Measurements from ENCODE around the gene TENM3.
A peak's percentile ranks its signal among the peaks of the same experiment; 100 is the strongest.
"Not testable (repeated sequence)": the region's sequence is repeated elsewhere in the genome, so short reads cannot be mapped to it uniquely, and the experiment has no call there.

Gene TENM3

DNA sequence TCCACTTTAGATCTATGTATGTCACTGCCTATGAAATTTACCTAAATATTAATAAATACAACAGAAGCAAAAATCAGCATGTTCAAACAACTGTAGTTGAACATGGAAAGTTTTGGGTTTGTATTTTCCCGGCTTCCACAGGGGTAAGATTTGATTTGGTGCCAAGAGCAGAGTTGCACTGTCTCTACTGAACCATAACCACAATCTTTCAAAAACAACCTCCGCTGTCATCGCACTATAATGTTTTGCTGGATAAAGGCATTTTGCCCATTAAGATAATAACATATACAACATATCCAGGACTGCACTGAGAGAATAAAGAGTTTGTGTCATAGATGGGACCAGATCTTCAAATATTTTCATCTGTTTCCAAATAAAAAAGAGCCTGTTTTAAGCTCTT, 94.9 kb downstream of the TENM3 start:
- no peak for DNase-seq (ENCODE audit: low spot score)

DNA sequence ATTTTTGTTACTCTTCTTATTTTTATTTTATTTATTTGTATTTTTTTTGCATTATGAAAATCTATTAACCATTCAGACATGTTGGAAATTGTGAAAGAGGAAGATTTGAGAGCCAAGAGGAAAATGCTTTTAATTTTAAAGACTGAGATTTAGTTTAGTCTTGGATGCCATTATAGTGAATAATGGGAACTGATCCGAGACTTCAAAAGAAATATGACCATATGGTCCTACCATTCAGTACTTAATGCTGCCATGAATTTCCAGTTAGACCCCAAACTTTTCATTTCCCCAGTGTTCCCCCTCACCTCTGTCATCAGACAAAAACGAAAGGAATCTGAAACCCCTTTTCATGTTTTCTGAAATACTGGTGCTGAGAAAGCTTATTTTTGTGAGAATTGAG, 95.5 kb downstream of the TENM3 start:
- DNase-seq (ENCODE audit: low spot score) = no peak

DNA sequence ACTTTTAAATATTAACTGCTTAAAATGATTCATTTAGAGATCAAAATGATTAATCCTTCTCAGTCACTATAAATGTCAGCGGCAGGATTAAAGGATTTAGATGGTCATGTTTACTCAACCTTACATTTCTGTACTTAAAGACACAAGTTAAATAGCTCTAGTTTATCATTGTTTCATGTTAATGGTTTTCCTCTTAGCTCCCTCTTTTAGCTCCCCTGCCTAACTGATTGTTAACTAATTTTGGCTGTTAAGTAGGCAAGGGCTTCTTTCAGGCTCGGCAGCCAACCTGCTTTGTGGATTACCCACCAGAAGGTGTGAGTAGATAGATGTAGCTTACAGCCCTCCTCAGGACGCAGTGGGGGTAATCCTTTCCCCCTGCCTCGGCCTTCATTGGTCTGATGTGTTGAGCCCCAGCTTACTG, 96.0 kb downstream of the TENM3 start:
- no peak for DNase-seq (ENCODE audit: low spot score)

DNA sequence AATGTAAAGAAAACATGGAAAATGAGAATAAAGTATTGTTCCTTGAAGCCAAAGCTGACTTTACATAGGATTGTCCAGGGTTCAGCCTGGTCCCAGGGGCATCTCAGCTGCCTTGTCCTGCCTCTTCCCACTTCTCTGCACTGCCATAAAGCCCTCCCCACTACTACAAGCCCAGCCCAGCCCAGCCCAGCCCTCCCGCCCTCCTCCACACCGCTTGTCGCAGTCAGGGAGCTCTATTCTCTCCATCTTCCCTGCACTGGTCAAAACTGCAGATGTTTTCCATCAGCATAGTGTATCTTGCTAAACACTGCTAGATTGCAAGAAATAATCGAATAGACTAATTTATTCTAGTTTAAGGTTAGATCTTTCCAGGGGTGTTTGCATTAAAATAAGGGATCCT, 100.3 kb downstream of the TENM3 start:
- no peak for DNase-seq (ENCODE audit: low spot score)

DNA sequence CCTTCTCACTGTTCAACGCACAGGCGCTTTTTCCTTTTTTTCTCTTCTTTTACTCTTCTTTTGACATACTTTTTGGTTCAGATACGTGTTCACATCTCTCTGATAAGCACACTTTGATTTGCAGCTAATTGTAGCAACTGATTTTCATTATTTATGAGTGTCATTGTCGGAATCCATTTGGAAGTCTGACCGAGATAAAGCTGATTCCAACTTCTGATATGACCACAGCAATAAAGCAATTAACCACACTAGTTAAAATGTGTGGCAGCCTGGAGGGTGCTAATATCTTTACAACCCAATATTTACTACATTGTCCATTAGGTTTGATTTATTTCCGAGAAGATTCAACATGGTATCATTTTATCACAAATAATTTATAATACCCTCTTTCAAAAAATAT, 101.8 kb downstream of the TENM3 start:
- no peak for DNase-seq (ENCODE audit: low spot score)

DNA sequence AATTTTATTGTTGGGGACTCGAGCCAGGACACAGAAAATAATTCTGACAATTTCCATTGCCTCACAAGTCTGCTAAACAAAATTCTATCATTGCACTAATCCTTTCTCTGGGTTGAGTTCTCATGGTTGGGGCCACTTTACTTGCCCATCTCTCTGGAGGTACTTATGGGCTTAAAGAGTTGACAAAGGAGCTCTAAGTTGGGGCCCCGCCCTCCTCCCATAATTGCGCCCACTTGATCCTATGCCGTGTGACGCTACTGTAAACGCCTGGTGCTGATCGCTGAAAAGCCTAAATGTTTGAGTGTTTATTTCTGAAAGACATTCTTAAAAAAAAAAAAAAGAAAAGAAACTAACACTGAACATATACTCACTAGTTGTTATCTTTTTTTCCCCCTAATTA, 103.0 kb downstream of the TENM3 start:
- no peak for DNase-seq (ENCODE audit: low spot score)

DNA sequence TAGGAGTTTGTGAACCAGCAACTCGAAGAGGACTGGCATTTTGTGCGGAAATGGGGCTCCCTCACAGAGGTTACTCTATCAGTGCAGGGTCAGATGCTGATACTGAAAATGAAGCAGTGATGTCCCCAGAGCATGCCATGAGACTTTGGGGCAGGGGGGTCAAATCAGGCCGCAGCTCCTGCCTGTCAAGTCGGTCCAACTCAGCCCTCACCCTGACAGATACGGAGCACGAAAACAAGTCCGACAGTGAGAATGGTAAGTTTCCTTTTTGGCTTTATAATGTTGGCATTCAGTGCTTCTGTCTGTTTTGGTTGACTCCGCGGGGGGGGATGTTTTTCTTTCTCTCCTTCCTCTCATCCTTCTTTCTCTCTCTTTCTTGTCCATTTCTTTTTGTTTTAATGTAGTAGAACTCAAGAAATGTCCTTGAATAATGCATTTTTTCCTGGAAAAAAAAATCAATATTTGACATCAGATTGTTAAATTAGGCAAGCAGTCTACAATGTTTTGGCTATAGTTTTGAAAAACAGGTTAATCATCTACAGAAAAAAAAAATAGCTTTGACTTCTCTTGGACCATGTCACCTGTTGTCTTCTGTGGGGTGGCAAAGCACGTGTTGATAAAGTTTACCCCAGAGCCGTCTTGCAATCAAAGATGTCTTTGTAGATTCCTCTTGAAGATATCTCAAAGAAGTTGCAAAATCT, 103.6 kb downstream of the TENM3 start:
- DNase-seq (ENCODE audit: low spot score) = no peak

DNA sequence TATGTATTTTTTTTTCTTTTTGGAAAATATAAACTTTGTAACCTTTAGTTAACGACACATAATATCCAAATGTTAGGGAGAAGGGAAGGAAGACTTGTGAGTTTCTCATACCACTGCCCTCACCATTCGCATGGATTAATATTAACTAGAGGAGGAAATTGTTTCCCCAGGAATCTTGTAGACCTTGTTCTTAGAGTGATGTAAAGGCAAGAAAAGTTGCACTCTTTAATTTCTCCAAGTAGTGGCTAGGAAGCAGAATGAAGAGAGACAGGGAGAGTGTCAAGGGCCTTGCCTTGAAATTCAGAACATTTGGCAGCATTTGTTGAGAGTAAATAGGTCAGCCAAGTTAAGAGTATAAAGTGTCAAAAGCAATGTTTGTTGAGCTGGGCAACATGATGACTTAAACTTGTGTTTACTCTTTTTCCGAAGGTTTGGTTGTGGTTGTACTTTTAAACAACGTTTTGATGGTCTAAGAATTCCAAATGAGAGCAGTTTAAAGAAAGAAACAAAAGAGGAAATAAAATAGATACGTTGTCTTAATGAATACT, 105.7 kb downstream of the TENM3 start:
- DNase-seq (ENCODE audit: low spot score) = no peak

DNA sequence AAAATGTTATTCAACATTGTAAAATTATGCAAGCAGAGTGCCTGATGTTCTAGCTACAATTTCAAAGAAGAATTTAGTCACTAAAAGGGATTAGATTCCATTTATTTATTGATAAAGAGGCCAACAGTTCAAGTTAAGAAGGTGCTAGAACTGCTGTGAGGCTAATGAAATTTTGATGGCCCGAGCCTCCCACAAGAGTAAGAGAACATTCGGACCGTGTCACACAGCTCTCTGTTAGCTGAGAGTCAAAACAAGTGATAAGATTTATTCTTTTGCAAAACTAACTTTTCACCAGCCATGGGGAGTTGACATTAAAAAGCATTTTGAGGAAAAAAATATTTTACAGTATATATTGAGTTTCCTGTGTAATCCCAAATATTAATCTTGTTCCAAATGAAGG, 106.8 kb downstream of the TENM3 start:
- DNase-seq (ENCODE audit: low spot score) = no peak

DNA sequence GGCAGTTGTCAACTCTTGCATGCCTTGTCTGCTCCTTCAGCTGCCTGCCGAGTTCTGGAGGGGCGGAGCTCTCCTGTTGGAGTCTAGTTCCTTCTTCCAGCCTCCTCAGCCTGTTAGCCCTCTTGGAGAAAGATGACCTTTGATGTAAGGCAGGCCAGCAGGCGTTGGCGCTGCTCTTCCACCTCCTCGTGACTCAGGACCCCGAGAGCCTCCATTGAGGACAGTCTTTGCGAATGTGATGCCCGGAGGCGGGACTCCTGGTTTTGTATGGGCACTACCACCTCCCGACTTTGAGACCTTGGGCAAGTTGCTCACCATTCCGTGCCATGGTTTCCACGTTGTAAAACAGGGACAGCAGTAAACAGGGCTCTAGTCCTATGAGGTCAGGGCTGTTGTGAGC, 108.3 kb downstream of the TENM3 start:
- DNase-seq (ENCODE audit: low spot score) = no peak

DNA sequence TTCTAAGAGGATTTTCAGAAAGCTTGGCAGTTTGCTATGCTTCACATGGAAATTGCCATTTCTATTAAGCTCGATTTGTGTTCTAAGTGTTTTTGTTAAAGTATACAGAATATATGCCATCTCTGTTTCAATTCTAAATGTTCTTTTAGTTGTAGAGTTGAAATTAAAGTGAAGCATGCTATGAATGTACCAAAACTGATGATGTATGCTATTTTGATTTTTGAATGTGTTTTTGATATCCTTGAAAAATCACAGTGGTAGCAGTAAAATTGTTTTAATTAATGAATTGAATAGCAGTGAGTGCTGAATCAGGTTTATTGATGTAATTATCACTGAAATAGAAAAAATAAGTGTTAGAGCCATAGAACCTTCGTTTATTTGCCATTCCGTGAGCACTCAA, 110.9 kb downstream of the TENM3 start:
- no peak for DNase-seq (ENCODE audit: low spot score)

DNA sequence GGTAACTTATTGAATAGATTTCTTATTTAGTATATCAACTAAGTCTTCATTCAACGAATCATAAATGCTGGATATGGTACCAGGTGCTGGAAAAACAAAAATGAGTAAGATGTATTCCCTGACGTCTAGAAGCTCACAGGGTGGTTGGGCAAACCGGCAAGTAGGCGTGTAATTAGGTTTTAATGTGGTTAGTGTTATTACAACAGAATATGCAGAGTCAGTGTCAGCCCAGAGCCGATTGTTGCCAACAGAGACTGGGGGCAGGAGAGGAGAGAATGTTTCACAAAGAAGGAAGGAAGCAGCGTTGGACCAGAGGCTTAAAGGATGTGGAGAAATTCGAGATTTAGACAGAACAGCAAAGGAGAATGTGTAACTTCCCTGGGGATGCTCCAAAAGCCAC, 111.7 kb downstream of the TENM3 start:
- DNase-seq (ENCODE audit: low spot score) = peak; percentile 44

DNA sequence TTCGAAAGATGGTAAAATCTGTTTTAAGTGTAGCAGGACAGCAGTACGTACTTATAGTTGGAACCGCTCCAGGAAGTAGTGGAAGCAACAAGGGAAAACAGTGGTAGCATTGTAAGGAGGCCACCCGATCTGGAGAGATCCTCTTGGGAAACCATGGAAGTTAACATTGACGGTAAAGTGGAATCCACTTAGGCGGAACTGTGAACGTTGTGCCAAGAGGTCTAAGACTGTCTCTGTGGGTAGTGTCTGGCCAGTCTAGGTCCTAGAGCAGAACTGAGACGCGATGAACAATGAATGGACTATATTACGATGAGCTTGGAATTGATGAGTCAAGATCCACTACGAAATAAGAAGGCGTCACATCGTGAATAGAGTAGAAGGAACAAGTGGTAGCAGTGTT, 124.0 kb downstream of the TENM3 start:
- no peak for DNase-seq (ENCODE audit: low spot score)

DNA sequence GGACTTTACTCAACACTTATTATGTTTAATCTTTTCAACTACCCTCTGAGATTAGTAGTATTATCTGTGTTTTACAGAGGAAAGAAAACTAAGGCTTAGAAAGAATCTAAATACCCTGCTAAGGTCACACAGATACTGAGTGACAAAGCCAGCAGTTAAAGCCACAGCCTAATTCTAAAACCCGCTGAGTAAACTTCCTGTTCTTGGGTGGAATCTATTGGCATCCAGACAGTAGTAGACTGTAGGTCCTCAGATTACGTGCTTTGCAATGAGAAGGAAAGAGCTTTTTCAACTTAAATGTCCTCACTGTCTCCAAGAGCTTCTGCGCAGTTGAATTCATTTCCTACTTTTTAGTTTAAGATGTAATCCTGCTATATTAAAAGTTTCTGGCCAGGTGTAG, 126.0 kb downstream of the TENM3 start:
- DNase-seq (ENCODE audit: low spot score) = peak; percentile 47

DNA sequence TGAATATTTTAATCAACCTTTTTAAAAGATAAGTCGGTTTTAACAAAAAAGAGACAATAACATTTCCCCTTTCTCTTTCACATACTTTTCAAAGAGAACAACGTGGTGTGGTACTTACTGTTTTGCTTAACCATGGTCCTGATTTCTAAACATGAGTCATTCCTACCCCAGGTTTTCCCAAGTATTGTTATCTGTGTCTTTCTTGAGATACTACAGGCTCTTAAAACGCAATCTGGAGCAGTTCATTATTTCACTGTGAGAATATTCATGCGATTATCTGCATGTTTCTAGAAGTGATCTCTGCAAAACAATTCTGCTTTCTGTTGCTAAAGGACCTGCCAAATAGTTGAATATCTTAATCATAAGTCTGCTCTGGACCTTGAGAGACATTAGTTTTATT, 127.3 kb downstream of the TENM3 start:
- DNase-seq (ENCODE audit: low spot score) = no peak

DNA sequence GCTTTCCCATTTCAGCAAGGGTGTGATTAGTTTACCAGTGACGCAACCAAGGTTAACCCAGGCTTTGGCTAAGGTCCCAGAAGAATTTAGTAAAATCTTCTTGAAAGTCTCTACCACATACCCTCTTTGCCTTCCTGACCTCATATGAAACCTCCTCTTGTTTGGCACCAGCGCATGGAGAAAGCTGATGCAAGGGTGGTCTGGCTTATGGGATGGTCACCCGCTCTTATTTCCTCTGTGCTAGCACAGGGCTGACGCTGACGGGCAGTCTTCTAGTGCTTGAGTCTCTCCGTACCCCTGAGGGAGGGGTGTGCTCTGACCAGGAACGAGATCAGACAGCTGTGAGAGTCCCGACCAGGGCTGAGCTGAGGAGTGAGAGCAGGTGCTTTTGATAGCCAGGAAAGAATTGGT, 137.6 kb downstream of the TENM3 start:
- DNase-seq (ENCODE audit: low spot score) = no peak

DNA sequence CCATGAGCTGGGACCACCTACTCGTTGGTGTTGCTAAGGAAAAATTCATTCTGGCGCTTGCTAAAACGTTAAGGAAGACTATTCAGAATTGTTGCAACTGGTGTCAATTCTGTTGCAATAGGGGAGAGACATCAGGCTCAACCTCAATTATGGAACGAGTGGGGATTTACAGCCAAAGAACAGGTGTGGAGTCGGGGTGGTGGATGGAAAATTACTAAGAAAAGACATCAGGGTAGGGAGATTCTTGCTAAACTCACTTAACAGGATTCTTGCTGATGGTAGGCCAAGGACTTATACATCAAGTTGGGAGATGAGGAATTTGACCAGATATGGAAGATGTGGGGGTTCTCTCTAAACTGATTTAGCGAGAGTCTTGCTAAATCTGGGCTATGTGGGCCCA, 139.7 kb downstream of the TENM3 start:
- DNase-seq (ENCODE audit: low spot score) = no peak

DNA sequence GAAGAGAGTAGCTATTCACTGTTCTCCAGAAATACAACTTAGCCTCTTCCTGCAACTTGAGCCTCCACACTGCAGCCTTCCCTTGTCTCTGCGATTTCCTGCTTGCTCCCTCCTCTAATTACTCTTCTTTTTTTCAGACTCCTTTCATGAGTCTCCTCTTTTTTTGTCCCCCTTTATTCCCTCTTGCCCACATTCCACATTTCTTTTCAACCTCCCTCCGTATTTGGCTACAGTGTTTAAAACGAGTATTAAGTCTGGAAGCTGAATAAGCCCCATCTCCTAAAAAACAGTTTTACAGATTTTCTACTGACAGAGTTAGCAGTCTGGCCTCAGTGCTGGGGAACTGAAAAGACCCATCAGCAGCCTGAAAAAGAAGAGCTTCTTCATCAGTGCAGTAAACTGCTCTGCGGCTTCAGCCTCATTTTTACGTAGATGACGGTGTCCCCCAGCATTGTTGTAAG, 141.5 kb downstream of the TENM3 start:
- DNase-seq (ENCODE audit: low spot score) = no peak

DNA sequence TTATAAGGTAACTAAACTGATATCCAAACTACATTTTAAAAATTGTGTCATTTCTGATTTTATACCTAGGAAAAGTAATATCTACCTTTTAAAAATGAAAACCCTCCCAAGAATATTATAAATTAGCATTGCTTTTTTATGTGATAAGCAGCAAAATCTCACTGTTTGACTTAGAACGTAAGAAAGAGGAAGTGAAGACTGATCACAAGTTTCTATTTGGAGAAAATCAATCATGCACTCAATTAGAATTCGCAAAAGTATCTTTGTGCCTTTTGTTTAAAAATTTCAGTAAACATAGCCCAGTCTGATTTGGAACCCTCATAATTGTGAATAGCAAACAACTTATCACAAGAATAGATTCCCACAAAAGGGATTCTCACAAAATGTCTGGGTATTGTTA, 142.7 kb downstream of the TENM3 start:
- no peak for DNase-seq (ENCODE audit: low spot score)

DNA sequence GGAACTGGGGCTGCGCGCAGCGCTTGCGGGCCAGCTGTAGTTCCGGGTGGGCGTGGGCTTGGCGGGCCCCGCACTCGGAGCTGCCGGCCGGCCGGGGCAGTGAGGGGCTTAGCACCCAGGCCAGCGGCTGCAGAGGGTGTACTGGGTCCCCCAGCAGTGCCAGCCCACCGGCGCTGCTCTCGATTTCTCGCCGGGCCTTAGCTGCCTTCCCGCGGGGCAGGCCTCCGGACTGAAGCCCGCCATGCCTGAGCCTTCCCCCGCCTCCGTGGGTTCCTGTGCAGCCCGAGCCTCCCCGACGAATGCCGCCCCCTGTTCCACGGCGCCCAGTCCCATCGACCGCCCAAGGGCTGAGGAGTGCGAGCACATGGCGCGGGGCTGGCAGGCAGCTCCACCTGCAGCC, 143.4 kb downstream of the TENM3 start:
- not testable (repeated sequence) for DNase-seq (ENCODE audit: low spot score)

DNA sequence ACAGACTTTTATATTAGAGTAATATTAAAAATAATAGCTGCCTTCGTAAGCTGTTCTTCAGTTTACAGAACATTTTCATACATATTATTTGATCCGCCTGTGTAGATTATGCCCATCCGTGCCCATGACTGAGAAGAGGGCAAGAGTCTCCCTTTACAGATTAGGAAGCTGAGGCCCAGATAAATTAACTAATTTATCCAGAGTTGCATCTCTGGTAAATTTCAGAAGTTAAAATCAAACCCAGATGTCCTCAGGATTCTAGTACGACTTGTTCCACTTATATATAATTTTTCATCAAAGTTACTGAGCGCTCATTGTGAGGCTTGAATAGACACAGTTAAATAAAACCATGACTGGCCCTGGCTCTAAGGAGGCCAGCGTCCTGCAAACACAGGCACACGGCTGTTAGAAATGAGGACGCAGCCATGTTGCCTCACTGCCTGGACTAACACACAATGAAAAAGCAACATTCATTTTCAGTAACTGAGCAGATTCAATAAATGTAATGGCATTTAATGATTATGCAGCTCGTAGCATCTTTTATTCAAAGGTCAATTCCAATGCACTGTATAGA, 148.0 kb downstream of the TENM3 start:
- DNase-seq (ENCODE audit: low spot score) = no peak

DNA sequence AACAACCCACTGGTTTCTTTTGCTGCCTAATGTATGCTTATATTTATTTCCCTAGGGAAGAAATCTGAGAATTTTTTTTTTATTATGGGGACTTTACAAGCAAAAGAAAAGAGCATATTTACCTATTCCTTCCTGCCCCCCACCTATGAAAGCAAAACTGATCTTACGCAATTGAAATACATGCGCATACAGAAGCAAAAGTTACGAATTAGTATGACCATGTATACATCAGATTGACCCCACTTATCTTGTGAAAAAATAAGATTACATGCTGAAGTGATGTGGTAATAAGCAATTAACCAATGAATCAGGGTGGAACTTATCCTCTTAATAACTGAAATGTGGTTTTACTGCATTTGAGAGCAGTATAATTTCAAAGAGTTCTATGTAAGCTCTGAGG, 151.0 kb downstream of the TENM3 start:
- DNase-seq (ENCODE audit: low spot score) = no peak

DNA sequence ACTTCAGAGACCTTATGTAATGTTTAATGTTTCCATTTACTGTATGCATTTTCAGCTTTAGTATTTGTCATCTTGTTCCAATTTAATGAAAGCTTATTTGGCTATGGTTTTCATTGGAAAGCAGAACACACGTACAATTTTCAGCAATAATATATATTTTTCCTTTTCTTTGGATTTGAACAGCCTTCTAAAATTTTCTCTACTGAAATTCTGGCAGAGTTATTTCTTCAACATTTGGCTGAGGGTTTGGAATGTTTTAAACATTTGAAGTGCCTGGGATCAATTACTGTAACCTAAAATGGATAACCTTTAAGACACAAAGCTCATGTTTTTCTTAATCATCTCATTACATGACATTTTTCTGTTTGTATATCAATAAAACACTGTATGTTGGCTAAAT, 156.9 kb downstream of the TENM3 start:
- no peak for DNase-seq (ENCODE audit: low spot score)

DNA sequence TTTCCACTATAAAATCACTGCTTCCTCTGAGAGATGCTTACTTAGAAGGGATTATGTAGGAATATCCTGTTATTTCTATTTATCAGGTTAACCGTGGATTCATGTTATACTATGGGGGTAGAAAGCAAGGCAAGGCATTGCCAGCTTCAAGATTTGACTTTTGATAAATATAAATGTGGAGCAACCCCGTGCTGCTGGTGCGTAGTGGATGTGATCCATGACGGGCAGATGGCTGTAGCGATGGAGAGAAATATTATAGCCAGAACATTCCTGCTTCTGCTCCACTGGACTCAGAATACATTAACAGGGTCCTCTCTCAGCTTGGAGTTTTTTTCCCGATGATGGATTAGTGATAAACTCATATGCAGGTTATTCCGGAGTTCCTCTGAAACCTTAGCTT, 157.6 kb downstream of the TENM3 start:
- no peak for DNase-seq (ENCODE audit: low spot score)
